Gastrocnemius medialis (tissue), 4 donors: ENCODE measurements around the gene CARD6. TPM values are rescaled to one million over a fixed set of nuclear protein-coding genes. Genes with fewer than 3 reads are reported as not detected.
"Not testable (repeated sequence)": the region's sequence is repeated elsewhere in the genome, so short reads cannot be mapped to it uniquely, and the experiment has no call there.

ENCODE experiments used
- ATAC-seq, 2 donors: fragments of 150-250 bp; one replicate each; pipeline ENCODE4 v1.9.1; 2016
- DNase-seq, 2 donors: peaks; one replicate each; pipeline ENCODE4 v3.0.0-alpha.2; 2019
- H3K27ac ChIP-seq, 4 donors: fragments of 200-600 bp; sonication (generic); 1 replicate in 1 of 4; 2 replicates in 3 of 4; pipeline ENCODE4 v1.5.1; 2016 to 2018; ENCODE audit warnings: mild to moderate bottlenecking in 2 of 4, moderate library complexity in 1 of 4
- H3K27me3 ChIP-seq, 3 donors: fragments of 200-600 bp; sonication (generic) in 2 of 3; 1 replicate in 1 of 3; 2 replicates in 2 of 3; pipeline versions ENCODE4 v1.5.1 to v1.6.0; 2016 to 2019; ENCODE audit warnings: mild to moderate bottlenecking in 1 of 3, moderate library complexity in 1 of 3
- H3K36me3 ChIP-seq, 2 donors: fragments of 200-600 bp; sonication (generic) in 1 of 2; one replicate each; pipeline ENCODE4 v1.5.1; 2017 to 2018
- H3K4me1 ChIP-seq, 2 donors: fragments of 200-600 bp; sonication (generic) in 1 of 2; one replicate each; pipeline ENCODE4 v1.5.1; 2016 to 2017; ENCODE audit warnings: mild to moderate bottlenecking in 2 of 2
- H3K4me3 ChIP-seq, 4 donors: fragments of 200-600 bp; sonication (generic) in 3 of 4; 1 replicate in 1 of 4; 2 replicates in 3 of 4; pipeline ENCODE4 v1.5.1; 2016 to 2019; ENCODE audit warnings: mild to moderate bottlenecking in 2 of 4
- H3K9me3 ChIP-seq, 3 donors: fragments of 200-600 bp; sonication (generic) in 2 of 3; 1 replicate in 1 of 3; 2 replicates in 2 of 3; pipeline ENCODE4 v1.5.1; 2016 to 2019
- POLR2A ChIP-seq, 2 donors: fragments of 450-650 bp; IDR thresholded peaks; one replicate each; pipeline ENCODE4 v1.6.1; 2017; ENCODE audit warnings: antibody characterized with exemption in 2 of 2, mild to moderate bottlenecking in 2 of 2, moderate library complexity in 2 of 2
- in situ Hi-C, 4 donors: fragments of 200-750 bp; cut with MboI; loops; one replicate each; pipeline versions ENCODE4 v1.15.0 to v1.8.0; 2017; ENCODE audit warnings: low sequenced_read_pairs in 4 of 4
- intact Hi-C: fragments of 100-400 bp; cut with DNase I; formaldehyde crosslinking; loops from one replicate; pipeline ENCODE4 v1.15.1; 2023; ENCODE audit warnings: low total_unique reads
- total RNA-seq, 4 donors: library from RNA; depleted of rRNA; stranded (reverse); fragments of >200 nt; gene quantifications; one replicate each; pipeline versions ENCODE4 v1.1.0 to v1.2.3, GENCODE V29; 2016
- TF ChIP-seq, protein P1 (sequence below), 5 experiments: fragments of 450-650 bp in 3 of 5; fragments of 200-600 bp in 2 of 5; sonication (generic) in 2 of 5; IDR thresholded peaks in 4 of 5; conservative IDR thresholded peaks in 1 of 5; 1 replicate in 4 of 5; 2 replicates in 1 of 5; pipeline ENCODE4 v1.5.1; 2016 to 2019; ENCODE audit warnings: antibody characterized with exemption in 5 of 5, mild to moderate bottlenecking in 3 of 5, moderate library complexity in 3 of 5

CARD6 gene
- 1 to 10 TPM; 3.6 to 4.5 (median 3.8) TPM for total RNA-seq

GRCh38 chr5:40841068-40841805 lies at the start of gene CARD6:
CARD6 (plus strand) TSS chr5:40841367; CDS start chr5:40841383, 16 bp downstream.
- no peak for DNase-seq
- intact Hi-C loops (no loop called here), in situ Hi-C loops (no loop called here)
- Histone ChIP-seq H3K27ac (peak within 1 kb of the TSS; percentile 63 to 77 (median 66)), H3K9me3 (no peaks in the 10 kb centered on the region), H3K4me3 (peak within 1 kb of the TSS; percentile 34 to 45 (median 42)), H3K36me3 (no peaks in the 10 kb centered on the region), H3K27me3 (no peaks in the 10 kb centered on the region), H3K4me1 (peaks cover under 1 to 3% of the 10 kb centered on the region in 2 donors)
- TF ChIP-seq, protein P1, sequence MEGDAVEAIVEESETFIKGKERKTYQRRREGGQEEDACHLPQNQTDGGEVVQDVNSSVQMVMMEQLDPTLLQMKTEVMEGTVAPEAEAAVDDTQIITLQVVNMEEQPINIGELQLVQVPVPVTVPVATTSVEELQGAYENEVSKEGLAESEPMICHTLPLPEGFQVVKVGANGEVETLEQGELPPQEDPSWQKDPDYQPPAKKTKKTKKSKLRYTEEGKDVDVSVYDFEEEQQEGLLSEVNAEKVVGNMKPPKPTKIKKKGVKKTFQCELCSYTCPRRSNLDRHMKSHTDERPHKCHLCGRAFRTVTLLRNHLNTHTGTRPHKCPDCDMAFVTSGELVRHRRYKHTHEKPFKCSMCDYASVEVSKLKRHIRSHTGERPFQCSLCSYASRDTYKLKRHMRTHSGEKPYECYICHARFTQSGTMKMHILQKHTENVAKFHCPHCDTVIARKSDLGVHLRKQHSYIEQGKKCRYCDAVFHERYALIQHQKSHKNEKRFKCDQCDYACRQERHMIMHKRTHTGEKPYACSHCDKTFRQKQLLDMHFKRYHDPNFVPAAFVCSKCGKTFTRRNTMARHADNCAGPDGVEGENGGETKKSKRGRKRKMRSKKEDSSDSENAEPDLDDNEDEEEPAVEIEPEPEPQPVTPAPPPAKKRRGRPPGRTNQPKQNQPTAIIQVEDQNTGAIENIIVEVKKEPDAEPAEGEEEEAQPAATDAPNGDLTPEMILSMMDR (IDR thresholded peaks at IDR 0.05 in 4 of 5, conservative IDR thresholded peaks at IDR 0.05 in 1 of 5) = no peak
- peak in 1 of 2 donors; percentile 13 for TF ChIP-seq POLR2A (IDR thresholded peaks at IDR 0.05)
- peak in 1 of 2 donors; percentile 46 for ATAC-seq

DNA sequence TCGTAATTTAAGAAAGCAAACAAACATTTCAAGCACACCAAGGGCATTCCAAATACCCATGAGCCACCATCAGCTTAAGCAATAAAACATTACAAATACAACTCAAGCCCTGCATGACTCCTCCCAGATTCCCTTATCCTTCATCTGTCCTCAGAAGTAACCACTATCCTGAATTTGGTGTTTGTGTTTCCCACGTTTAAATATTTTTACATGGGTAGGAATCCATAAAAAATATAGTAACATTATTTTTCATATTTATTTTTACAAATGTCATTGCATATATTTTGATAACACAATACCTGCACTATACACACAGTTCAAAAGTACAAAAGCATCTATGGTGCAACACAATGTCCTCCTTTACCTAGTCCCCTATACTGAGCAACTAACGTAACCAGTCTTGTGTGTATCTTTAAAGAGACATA lies 49.4 kb upstream of the CARD6 start:
- DNase-seq = no peak
- ATAC-seq = peak in 1 of 2 donors; percentile 68
- H3K27ac ChIP-seq = peak overlapping the region; percentile 4 to 64 (median 42)
- no peaks in the 10 kb centered on the region for H3K36me3 ChIP-seq
- H3K4me3 ChIP-seq = peak overlapping the region in 1 of 4 donors; percentile 0
- peaks cover 34 to 37% of the 10 kb centered on the region in 2 donors for H3K4me1 ChIP-seq
- in situ Hi-C loops (no loop called here), intact Hi-C loops (no loop called here)
- no peaks in the 10 kb centered on the region for H3K9me3 ChIP-seq
- TF ChIP-seq, protein P1 (IDR thresholded peaks at IDR 0.05 in 4 of 5, conservative IDR thresholded peaks at IDR 0.05 in 1 of 5) = no peak
- no peak for TF ChIP-seq POLR2A (IDR thresholded peaks at IDR 0.05)
- no peaks in the 10 kb centered on the region for H3K27me3 ChIP-seq

GRCh38 chr5:40792691-40793090 lies 48.5 kb upstream of the CARD6 start:
- H3K27me3 ChIP-seq, H3K4me3 ChIP-seq, ATAC-seq, H3K9me3 ChIP-seq, intact Hi-C loops, H3K36me3 ChIP-seq, H3K27ac ChIP-seq, DNase-seq, in situ Hi-C loops: not testable (repeated sequence)
- peaks cover 38 to 43% of the 10 kb centered on the region in 2 donors for H3K4me1 ChIP-seq

DNA sequence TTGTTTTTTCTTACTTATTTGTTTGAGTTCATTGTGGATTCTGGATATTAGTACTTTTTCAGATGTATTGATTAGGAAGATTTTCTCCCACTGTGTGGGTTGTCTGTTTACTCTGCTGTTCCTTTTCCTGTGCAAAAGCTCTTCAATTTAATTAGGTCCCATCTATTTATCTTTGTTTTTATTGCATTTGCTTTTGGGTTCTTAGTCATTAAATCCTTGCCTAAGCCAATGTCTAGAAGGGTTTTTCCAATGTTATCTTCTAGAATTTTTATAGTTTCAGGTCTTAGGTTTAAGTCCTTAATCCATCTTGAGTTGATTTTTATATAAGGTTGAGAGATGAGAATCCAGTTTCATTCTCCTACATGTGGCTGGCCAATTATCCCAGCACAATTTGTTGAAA lies 46.8 kb upstream of the CARD6 start:
- in situ Hi-C loops, H3K4me3 ChIP-seq, H3K9me3 ChIP-seq, DNase-seq, ATAC-seq, intact Hi-C loops, H3K36me3 ChIP-seq, H3K27ac ChIP-seq, H3K27me3 ChIP-seq: not testable (repeated sequence)
- peaks cover 38 to 41% of the 10 kb centered on the region in 2 donors for H3K4me1 ChIP-seq

DNA sequence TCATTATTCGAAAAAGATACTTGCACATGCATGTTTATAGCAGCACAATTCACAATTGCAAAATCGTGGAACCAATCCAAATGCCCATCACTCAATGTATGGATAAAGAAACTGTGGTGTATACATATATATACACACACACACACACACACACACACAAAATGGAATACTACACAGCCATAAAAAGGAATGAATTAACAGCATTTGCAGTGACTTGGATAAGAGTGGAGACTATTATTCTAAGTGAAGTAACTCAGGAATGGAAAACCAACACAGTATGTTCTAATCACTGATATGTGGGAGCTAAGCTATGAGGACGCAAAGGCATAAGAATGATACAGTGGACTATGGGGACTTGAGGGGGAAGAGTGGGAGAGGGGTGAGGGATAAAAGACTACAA lies 46.3 kb upstream of the CARD6 start:
- peaks cover 38 to 42% of the 10 kb centered on the region in 2 donors for H3K4me1 ChIP-seq

DNA sequence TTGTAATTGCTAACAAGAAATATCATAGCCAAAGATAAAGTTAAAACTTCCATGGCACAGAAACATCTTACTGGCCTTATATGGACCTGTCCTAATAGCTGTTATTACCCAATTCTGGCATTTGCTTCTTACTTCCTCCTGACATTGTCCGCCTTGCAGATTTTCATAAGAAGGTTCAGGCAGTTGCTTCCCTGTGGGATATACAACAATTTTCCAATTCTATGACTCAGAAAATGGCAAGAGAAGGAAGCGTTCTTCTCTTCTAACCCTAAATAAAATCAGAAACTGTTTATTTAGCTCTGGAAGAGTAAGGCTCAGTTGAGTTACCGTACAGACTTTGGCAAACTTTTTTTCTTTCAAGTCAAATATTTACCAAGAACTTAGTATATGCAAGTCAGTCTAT lies 44.7 kb upstream of the CARD6 start:
- ATAC-seq (peak; percentile 40 to 64), DNase-seq (no peak)
- Histone ChIP-seq H3K27ac (peak overlapping the region; percentile 89 to 99 (median 98)), H3K4me3 (peak overlapping the region; percentile 91 to 100 (median 99)), H3K27me3 (no peaks in the 10 kb centered on the region), H3K4me1 (peaks cover 28 to 32% of the 10 kb centered on the region in 2 donors), H3K9me3 (no peaks in the 10 kb centered on the region), H3K36me3 (no peaks in the 10 kb centered on the region)
- intact Hi-C loops = no loop called here
- TF ChIP-seq, protein P1 (IDR thresholded peaks at IDR 0.05 in 4 of 5, conservative IDR thresholded peaks at IDR 0.05 in 1 of 5) = no peak
- no peak for TF ChIP-seq POLR2A (IDR thresholded peaks at IDR 0.05)
- in situ Hi-C loops = no loop called here

More for the DNA sequence above, 46.3 kb upstream of the CARD6 start:
- H3K9me3 ChIP-seq, ATAC-seq, in situ Hi-C loops, DNase-seq, H3K4me3 ChIP-seq, H3K27ac ChIP-seq, H3K36me3 ChIP-seq, H3K27me3 ChIP-seq, intact Hi-C loops: not testable (repeated sequence)
